Mesothelial cell of epicardium (in vitro differentiated cells): ENCODE results near the gene UNC13C. TPM values are rescaled to one million over a fixed set of nuclear protein-coding genes. Genes with fewer than 3 reads are reported as not detected.

ENCODE experiments used
- DNase-seq, 2 experiments: peaks; one replicate each; pipeline ENCODE4 v3.0.0; 2021; ENCODE audit warnings: low spot score in 2 of 2; ENCODE audit not compliant: unreplicated experiment in 2 of 2
- H3K27ac Mint-ChIP-seq: 2 replicates; pipeline ENCODE4 v1.8.0; 2021; ENCODE audit warnings: mixed read lengths
- H3K27me3 Mint-ChIP-seq: 2 replicates; pipeline ENCODE4 v1.8.0; 2021; ENCODE audit warnings: low read depth, mixed read lengths
- H3K36me3 Mint-ChIP-seq: 2 replicates; pipeline ENCODE4 v1.8.0; 2021; ENCODE audit warnings: mixed read lengths
- H3K4me1 Mint-ChIP-seq: 2 replicates; pipeline ENCODE4 v1.8.0; 2021; ENCODE audit warnings: mixed read lengths
- H3K4me3 Mint-ChIP-seq: 2 replicates; pipeline ENCODE4 v1.8.0; 2021; ENCODE audit warnings: mild to moderate bottlenecking, moderate library complexity, mixed read lengths
- H3K9me3 Mint-ChIP-seq: 2 replicates; pipeline ENCODE4 v1.8.0; 2021; ENCODE audit warnings: mixed read lengths
- total RNA-seq: library from RNA; stranded (reverse); gene quantifications from 3 replicates; pipeline ENCODE4 v1.2.1, GENCODE V29; 2021
- TF ChIP-seq, protein P1 (sequence below): fragments of 200-600 bp; sonication (generic); IDR thresholded peaks from one replicate; pipeline ENCODE4 v1.5.0; 2021; ENCODE audit warnings: antibody characterized with exemption; ENCODE audit not compliant: unreplicated experiment

The UNC13C gene
- total RNA-seq, 1 donor from 2014 or later, result 2.7 TPM

DNA sequence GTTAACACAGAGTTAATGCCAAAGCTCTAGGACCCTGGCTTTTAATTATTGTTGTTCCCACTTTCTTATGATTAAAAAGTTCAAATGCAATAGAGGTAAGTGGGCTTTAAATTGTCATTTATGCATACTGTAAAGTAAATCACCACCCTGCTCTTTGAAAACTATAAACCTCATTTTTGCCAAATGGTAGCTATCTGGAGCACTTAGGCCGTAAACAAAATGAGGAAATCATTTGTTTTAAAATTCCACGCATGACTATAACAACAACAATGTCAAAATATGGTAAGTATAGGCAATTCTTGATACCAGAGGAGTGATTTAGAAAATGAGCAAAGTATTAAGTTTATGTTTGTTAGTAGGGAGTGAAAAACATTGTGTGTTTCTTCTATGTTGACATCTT, 1.8 kb downstream of the UNC13C start:
- Mint-ChIP-seq H3K27me3 (peaks cover 20% of the 10 kb centered on the region), H3K36me3 (no peaks in the 10 kb centered on the region), H3K4me1 (peaks cover 23% of the 10 kb centered on the region), H3K27ac (no peak overlapping the region), H3K9me3 (no peaks in the 10 kb centered on the region), H3K4me3 (peak overlapping the region; percentile 15)
- TF ChIP-seq, protein P1, sequence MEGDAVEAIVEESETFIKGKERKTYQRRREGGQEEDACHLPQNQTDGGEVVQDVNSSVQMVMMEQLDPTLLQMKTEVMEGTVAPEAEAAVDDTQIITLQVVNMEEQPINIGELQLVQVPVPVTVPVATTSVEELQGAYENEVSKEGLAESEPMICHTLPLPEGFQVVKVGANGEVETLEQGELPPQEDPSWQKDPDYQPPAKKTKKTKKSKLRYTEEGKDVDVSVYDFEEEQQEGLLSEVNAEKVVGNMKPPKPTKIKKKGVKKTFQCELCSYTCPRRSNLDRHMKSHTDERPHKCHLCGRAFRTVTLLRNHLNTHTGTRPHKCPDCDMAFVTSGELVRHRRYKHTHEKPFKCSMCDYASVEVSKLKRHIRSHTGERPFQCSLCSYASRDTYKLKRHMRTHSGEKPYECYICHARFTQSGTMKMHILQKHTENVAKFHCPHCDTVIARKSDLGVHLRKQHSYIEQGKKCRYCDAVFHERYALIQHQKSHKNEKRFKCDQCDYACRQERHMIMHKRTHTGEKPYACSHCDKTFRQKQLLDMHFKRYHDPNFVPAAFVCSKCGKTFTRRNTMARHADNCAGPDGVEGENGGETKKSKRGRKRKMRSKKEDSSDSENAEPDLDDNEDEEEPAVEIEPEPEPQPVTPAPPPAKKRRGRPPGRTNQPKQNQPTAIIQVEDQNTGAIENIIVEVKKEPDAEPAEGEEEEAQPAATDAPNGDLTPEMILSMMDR, result no peak
- no peak for DNase-seq

DNA sequence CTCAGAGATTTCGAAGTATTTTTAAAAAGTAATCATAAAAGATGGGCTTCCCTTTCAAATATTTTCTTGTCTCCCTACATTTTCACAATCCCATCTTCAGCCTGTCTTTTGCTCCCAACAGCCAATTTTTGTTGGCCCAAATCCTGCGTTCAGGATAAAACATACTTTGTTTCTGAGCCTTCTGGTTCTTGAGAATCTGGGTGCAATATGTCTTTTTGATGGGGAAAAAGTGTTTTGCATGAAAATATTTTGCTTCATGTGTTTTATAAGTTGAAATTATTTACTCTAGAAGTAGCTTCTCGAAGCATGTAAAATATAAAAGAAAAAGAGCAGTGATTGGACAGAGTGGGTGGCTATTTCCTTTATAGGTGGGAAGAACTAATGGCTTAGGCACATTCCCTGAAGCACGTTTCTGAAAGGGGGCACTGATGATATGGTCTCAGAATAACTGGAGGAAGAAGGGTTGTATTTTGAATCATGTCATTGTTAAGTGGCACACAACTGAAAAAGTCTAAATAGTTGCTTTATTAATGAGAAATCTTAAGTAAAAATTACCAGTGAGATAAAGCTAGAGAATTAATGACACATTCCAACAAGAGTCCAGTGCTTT, 3.9 kb downstream of the UNC13C start:
- TF ChIP-seq, protein P1, result no peak

DNA sequence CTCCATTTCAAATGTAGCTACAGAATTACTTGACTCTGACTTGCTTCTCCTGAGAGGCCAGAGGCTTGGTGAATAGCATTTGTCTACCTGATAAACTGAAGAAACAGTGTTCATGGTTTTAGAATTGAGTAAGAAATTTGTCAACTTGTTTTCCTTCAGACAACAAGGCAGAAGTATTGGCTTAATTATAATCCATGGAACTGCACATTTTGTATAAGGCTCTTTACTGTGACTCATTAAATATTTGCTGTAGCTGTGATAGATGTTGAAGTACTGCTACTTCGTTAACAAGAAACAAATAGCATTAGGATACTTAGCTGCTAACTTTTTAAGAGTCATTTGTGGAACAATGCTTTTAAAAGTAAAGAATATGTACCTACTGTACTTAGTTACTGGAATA, 4.6 kb downstream of the UNC13C start:
- TF ChIP-seq, protein P1, result no peak
- H3K27ac Mint-ChIP-seq, result no peak overlapping the region
- H3K4me3 Mint-ChIP-seq, result no peak overlapping the region
- H3K4me1 Mint-ChIP-seq, result peaks cover 23% of the 10 kb centered on the region
- DNase-seq, result no peak
- H3K36me3 Mint-ChIP-seq, result no peaks in the 10 kb centered on the region
- H3K27me3 Mint-ChIP-seq, result peaks cover 20% of the 10 kb centered on the region
- no peaks in the 10 kb centered on the region for H3K9me3 Mint-ChIP-seq

More for the DNA sequence above, 3.9 kb downstream of the UNC13C start:
- H3K4me3 Mint-ChIP-seq, result no peak overlapping the region
- H3K9me3 Mint-ChIP-seq, result no peaks in the 10 kb centered on the region
- peaks cover 23% of the 10 kb centered on the region for H3K4me1 Mint-ChIP-seq
- H3K27me3 Mint-ChIP-seq, result peaks cover 20% of the 10 kb centered on the region
- no peak for DNase-seq
- H3K27ac Mint-ChIP-seq, result no peak overlapping the region
- no peaks in the 10 kb centered on the region for H3K36me3 Mint-ChIP-seq

DNA sequence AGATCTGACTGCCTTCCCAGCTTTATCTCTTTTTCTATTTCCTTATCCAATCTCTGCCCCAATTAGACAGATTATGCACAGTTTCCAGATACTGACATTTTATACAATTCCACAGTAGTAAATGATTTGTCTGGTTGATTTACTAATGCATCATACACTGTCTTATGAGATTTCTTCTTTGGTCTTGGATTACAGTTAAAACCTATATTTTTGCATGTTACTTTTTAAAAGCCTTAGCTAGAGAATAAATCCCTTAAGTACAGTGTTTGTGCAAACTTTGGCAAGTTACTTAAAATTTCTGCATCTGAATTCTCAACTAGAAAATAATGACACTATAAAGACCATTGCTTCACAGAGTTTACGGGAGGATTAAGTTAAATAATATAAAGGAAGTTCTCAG, 6.0 kb downstream of the UNC13C start:
- H3K9me3 Mint-ChIP-seq, result no peaks in the 10 kb centered on the region
- peaks cover 12% of the 10 kb centered on the region for H3K4me1 Mint-ChIP-seq
- H3K36me3 Mint-ChIP-seq, result no peaks in the 10 kb centered on the region
- peaks cover 10% of the 10 kb centered on the region for H3K27me3 Mint-ChIP-seq
- no peak overlapping the region for H3K27ac Mint-ChIP-seq
- DNase-seq, result no peak
- TF ChIP-seq, protein P1, result no peak
- no peak overlapping the region for H3K4me3 Mint-ChIP-seq

DNA sequence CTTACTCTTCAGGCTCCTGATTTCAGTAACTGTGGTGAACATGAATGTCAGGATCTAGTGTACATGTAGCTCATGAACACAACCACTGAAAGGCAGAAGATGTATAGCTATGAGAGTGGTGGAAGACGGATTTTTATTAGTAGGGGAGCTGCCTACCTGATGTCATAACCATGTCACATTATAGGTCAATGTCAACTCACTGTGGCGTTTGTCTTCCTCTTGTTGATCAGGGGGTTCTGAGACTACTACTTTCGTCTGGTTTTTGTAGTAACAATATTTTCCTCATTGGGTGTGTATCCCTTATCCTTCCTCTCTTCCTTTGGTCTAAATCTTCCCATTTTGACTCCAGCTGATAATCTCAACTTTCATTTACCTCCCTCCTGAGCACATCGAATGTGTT, 7.3 kb downstream of the UNC13C start:
- H3K4me1 Mint-ChIP-seq, result peaks cover 8% of the 10 kb centered on the region
- peaks cover 7% of the 10 kb centered on the region for H3K27me3 Mint-ChIP-seq
- DNase-seq, result no peak
- H3K9me3 Mint-ChIP-seq, result no peaks in the 10 kb centered on the region
- TF ChIP-seq, protein P1, result no peak
- no peak overlapping the region for H3K27ac Mint-ChIP-seq
- H3K4me3 Mint-ChIP-seq, result no peak overlapping the region
- H3K36me3 Mint-ChIP-seq, result no peaks in the 10 kb centered on the region

DNA sequence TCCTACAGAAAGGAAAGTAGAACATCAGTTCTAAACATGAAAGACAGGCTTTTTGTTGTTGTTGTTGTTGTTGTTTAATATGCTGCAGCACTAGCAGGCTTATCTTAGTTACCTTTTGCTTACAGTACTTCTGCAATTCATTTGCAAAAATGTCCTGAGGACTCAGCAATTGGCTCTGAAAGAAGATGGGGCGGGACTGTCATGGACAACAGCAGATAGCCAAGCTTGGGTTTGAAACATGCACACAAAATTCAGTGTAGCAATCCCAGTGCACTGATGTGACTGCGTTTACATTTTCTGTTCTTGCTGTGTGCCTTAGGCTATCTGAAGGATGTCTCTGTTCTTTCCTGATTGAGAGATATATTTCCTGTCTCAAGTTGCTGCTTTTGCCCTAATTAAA, 9.2 kb downstream of the UNC13C start:
- no peaks in the 10 kb centered on the region for H3K36me3 Mint-ChIP-seq
- H3K4me1 Mint-ChIP-seq, result peaks cover 3% of the 10 kb centered on the region
- TF ChIP-seq, protein P1, result no peak
- H3K27ac Mint-ChIP-seq, result no peak overlapping the region
- no peak overlapping the region for H3K4me3 Mint-ChIP-seq
- no peak for DNase-seq
- peaks cover 10% of the 10 kb centered on the region for H3K9me3 Mint-ChIP-seq
- no peaks in the 10 kb centered on the region for H3K27me3 Mint-ChIP-seq
